HG03097 (cell line): ENCODE results near the gene GCC2.
"Not testable (repeated sequence)": the region's sequence is repeated elsewhere in the genome, so short reads cannot be mapped to it uniquely, and the experiment has no call there.

Experiments used
- ATAC-seq: cut with Tn5 transposase; IDR thresholded peaks from one replicate; pipeline ENCODE4 v1.9.1; 2021; ENCODE audit not compliant: unreplicated experiment, low FRiP score

Gene GCC2, protein sequence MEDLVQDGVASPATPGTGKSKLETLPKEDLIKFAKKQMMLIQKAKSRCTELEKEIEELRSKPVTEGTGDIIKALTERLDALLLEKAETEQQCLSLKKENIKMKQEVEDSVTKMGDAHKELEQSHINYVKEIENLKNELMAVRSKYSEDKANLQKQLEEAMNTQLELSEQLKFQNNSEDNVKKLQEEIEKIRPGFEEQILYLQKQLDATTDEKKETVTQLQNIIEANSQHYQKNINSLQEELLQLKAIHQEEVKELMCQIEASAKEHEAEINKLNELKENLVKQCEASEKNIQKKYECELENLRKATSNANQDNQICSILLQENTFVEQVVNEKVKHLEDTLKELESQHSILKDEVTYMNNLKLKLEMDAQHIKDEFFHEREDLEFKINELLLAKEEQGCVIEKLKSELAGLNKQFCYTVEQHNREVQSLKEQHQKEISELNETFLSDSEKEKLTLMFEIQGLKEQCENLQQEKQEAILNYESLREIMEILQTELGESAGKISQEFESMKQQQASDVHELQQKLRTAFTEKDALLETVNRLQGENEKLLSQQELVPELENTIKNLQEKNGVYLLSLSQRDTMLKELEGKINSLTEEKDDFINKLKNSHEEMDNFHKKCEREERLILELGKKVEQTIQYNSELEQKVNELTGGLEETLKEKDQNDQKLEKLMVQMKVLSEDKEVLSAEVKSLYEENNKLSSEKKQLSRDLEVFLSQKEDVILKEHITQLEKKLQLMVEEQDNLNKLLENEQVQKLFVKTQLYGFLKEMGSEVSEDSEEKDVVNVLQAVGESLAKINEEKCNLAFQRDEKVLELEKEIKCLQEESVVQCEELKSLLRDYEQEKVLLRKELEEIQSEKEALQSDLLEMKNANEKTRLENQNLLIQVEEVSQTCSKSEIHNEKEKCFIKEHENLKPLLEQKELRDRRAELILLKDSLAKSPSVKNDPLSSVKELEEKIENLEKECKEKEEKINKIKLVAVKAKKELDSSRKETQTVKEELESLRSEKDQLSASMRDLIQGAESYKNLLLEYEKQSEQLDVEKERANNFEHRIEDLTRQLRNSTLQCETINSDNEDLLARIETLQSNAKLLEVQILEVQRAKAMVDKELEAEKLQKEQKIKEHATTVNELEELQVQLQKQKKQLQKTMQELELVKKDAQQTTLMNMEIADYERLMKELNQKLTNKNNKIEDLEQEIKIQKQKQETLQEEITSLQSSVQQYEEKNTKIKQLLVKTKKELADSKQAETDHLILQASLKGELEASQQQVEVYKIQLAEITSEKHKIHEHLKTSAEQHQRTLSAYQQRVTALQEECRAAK (N-terminal part only)

DNA sequence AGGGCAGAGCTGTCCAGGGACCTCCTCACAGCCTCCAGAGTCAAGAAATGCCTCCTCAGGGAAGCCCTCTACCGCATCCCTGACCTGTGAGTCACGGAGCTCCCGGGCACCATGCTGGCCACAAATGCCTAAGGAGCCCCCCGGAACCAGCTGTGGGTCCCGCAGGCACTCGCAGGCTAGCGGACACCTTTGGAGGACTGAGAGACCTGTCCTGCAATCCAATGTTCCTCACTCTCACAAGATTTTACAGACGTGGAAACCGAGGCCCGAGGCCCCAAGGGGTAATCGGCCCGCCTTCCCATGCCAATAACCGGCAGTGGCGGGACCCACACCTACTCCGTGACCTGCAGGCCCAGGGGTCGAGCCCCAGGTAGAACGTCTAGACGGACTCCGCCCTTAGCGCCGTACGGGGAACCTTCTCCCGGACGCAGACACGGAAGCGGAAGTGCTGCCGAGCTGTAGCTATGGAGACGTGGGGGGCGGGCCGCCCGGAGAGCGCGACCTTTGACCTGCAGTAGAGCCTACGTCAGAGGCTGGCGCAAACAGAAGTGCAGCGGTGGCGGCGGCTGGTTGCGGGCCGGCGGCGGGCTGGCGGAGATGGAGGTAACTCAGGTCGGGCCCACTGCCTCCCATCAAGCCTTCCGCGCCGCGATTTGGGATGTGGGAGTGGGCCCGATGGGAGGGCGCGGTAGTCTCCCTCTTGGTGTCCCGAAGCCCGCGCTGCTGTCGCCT, at the start of gene GCC2:
GCC2 (plus strand) TSS at position 529 of the 732 bp plus-strand sequence; CDS start at position 598, 69 bp downstream.
- ATAC-seq: peak; percentile 97

DNA sequence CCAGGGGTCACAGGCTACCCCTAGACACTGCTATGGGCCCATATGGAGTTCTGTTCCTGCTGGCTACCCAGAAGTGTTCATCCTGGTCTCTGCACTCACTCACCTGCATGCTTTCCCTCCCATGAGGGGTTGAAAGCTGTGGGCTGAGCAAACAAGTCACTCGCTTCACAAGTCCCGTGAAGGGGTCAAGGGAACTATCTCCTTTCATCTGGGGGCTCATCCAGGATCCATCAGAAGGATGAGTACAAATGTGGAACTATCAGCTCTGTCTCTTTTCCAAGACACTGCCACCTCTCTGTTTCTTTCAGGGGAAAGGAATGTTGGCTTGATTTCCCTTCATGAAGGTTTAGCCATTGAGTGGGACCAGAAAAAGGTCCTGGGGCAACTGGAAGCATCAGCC, 49.5 kb upstream of the GCC2 start:
- ATAC-seq: no peak

DNA sequence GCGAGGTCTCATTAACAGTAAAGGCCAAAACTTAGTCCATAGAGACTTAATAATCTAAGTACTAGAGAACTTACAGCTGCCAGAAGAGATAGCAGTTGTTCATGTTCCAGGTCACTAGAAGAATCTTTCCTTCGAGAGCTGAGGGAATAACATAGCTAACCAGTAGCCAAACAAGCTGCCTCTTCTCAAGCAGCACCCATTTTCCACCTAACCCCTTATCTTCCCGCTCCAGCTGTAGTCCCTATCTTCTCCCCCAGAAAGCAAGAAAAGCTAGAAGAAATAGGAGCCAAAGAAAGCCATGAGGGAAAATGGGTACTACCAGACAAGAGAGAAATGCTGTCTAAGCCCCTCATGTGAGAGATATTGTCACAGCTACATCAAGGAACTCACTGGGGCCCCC, 47.2 kb upstream of the GCC2 start:
- no peak for ATAC-seq

DNA sequence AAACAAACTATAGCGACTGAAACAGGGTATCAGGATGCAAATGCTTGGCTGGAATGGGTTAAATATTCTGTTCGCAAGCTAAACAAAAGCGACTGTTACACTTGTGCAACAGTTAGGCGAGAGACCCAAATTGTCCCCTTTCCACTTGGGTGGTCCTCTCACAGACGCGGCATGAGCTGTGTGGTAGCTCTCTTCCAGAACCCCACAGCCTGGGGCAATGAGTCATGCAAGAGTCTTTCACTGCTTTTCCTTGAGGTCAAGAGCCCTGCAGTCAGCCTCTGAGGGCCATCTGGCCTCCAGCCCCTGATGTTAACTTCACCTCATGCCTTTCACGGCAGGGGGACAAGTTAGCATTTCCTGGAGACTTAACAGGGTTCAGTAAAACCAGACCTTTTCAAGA, 45.5 kb upstream of the GCC2 start:
- ATAC-seq: no peak

DNA sequence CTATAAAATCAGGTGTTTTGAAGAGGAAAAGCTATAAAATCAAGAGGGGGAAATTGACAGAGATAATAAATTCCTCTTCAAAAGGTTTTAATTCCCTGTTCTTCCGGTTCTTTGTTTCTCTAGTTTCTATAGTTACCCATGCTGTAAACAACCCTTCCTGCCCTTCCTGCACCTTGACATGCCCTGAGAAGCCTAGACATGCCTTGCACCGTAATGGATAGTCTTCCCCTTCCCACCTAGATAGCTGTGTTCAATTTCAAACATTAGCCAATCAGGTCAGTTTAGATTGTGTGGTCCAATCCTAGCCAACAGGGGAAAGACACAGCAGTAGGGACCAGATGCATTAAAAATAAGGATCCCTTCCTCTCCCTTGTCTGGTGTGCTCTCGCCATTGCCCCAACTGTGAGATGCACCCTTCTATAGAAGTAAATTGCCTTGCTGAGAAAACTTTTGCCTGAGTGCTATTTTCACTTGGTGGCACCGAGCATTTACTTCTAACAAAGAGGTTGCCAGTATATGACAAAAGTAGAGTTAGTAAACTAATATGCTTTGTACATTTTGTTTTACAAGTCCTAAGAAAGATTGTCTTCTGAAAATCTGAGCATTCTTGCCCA, 44.1 kb upstream of the GCC2 start:
- no peak for ATAC-seq

DNA sequence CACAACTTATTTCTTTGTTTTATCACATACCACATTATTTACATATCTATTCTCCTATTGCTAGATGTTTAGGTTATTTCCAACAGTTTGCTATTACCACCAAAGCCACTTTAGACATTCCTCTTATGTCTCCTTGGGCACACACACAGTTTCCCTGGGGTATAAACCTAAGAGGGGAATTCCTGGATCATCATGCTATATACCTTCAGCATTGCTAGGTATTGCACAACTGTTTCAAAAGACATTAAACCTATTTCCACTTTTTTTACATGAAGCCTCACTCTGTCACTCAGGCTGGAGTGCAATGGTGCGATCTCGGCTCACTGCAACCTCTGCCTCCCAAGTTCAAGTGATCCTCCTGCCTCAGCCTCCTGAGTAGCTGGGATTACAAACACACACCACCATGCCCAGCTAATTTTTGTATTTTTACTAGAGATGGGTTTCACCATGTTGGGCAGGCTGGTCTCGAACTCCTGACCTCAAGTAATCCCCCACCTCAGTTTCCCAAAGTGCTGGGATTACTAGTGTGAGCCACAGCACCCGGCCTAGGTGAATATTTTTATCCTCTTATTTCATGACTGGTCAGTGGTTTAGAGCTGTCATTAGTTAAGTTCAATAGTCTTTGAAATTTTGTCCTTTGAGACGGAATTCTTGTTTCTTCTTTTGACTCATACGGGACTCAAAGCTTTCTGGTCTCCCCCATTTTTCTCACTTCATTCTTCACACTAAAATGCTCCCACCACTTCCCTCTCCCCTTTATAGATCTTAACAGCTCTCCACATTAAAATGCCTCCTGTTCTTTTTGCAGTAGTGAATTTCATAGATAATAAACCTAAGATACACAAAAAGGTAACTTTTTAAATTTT, 40.9 kb upstream of the GCC2 start:
- ATAC-seq: no peak

DNA sequence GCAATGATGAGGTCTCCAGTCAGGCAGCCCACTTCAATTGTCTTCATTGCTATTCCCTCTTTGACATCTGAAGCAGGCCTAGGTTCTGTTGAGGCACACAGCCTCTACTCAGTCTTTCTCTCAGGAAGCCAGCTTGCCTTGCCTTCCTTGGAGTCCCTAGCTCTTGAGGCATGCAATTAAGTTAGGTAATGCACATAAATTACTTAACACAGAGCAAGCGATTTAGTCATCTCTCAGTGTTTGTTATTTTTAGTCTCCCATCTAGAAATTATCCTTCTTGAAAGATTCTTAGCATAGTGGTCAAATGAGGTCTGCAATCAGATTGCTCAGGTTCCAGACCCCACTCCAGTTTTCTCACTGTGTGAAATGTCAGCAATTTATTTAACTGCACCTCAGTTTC, 39.2 kb upstream of the GCC2 start:
- ATAC-seq: no peak

DNA sequence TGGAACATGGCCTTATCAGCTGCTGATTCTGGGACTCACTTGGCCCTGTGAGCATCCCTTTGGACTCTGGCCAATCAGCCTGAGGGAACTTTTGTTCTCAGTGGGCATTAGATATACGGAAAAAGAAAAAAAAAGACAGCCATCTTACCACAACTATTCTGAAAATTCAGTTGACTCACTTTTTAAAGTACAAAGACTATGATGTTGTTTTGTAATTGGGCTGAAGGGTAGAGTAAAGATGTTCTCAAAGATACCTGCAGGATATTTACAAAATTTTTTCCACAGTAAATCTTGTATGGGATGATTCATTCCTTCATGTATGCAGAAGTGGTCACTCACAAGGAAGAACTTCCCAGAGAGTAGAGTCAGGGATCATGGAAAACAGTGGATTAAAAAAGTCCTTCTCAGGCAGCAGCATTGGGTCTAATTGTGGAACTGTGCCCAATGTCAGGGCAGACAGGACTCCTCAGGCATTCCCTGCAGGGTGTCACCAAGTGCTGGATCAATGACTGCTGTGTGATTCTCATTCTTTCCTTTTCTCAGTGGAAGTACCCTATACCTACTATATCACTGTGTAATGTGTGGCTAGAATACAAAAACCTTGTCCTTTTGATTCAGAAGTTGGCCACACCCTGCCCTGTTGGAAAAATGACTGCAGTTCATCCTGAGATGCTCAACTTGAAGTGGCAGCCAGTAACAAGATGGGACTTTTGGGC, 35.9 kb upstream of the GCC2 start:
- ATAC-seq: no peak

DNA sequence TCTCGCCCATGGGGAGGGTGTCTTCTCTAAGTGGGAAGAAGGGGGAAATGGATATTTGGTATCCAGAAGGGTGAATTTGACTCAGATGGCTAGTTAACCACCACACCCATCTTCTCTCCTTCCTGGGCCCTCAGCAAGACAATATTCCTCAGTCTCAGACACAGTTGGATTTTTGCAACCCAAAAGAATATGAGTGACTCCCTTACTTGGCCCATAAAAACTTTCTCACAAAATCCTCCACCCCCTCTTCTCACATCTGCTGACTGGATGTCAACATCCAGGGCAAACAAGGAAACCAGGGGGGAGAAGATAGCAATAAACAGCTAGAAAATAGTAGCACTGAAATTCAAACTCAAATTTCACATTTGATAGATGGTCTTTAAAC, 35.3 kb upstream of the GCC2 start:
- ATAC-seq: no peak

DNA sequence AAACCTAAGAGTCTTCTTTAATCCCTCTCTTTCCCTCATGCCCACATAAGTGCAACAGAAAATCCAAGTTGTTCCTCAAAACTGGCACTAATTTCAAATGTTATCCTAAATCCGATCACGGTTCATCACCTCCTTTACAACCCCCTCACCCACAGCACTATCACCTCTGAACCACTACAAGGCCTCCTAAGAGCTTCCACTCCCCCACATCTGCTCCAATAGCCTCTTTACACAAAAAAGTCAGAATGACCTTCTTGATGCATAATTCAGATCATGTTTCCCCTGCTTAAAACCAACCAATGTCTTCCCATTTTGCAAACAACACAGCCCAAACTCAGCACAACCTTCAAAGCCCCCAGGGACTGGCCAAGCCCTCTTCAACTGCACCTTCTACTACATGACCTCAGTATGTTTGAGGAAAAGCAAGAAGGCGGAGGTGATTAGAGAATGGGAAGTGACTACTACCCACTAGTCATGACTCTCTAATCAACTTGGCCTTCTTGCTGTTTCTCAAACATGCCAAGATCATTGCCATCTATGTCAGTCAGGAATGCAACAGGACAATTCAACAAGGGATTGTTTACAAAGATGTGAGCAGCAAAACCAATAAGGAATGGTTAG, 34.6 kb upstream of the GCC2 start:
- no peak for ATAC-seq

DNA sequence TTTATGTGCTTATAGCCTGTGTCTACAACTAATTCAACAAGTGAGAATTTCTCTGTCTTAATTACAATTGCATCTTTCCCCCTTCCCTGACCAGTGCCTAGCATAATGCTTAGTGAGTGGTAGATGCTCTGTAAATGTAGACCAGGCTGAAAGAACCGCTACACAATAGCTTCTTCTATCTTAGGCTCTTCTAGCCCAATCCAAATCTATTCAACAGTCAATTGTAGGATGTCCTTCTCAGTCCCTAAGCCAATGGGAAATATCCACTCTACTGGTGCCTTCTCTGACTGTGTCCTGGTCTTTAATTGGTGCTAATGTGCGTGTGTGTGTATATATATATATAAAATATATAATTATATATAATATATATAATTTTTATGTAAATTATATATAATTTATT, 34.1 kb upstream of the GCC2 start:
- ATAC-seq: no peak

DNA sequence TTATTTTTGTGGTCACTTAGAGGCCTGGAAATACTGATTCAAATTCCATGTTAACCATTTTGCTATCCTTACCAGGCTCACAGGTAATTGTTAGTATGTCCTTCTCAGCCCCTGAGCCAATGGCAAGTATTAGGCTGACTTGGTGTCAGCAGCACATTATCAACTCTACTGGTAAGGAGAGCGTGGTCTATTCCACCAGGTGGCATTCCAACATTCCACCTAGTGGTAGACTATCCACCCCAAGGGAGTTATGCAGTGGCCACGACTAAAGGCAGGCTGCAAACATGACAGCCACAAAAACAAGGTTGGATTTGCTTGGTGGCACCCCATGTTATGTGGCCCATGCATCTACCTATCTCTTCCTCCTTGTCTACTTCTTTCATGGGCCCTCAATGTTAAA, 31.8 kb upstream of the GCC2 start:
- no peak for ATAC-seq

DNA sequence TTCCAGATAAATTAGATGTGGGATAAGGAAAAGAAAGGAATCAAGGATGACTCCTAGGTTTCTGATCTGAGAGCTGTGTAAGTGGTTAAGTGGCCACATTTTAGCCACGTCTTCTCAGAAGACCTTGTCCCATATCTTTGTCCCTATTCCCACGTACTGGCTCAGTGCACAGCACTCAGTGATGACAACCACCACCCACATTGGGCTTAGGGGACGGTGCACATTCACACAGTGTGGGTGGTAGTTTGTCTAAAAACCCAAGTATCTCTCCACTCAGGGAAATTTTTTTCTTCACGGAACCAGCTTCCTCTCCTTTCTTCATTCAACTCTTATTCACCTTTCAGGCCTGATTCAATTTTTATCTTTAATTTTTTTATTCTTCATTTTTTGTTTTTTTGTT, 30.6 kb upstream of the GCC2 start:
- no peak for ATAC-seq

DNA sequence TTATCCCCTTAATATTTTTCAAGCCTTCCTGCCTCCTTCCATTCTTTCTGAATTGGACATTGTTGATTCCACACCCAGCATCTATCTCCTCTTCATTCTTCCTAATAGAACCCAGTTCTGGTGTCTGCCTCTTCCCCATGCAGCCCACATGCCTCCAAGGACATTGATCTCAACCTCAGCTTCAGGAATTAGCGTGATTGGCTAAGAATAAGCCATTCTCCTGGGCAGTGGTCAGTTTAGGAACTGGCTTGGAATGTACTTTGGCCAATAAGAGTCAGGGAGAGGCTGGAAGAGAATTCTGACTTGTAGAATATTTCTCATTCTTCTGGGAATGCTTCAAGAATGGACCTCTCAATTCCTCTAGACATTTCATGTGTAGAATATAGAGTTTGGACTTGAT, 25.9 kb upstream of the GCC2 start:
- no peak for ATAC-seq

DNA sequence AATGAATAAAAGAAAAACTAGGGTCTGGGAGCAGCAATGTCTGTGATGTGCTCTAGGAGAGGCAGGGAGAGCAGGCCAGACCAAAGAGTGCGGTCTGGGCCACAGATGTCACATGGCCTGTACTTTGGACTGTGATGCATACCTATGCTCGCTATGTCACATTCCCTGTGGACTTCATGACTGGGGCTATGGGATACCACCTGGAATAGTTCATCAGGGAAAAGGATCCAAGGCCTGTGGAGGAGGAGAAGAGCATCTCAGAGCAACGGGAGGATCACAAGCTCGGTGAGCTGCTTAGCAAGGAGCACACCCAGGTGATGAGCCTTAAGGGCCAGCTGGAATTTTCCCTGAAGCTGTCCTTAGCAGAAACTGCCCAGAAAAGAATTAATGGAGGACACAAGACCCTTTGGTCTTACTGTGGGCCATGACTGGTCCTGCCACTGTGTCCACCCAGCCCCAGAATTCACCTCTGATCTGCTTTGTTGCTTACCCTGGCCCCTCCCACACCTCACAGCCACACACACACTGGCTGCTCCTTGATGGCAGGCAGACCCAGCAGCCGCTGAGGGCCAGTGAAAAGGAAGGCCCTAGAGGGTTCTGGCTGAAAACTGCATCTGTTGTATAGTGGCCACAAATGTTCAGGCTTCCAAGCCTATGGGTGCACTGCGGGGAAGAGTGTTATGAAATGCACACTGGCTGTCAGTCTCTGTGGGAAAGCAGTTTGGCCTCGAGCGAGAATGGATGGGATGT, 25.3 kb upstream of the GCC2 start:
- no peak for ATAC-seq

DNA sequence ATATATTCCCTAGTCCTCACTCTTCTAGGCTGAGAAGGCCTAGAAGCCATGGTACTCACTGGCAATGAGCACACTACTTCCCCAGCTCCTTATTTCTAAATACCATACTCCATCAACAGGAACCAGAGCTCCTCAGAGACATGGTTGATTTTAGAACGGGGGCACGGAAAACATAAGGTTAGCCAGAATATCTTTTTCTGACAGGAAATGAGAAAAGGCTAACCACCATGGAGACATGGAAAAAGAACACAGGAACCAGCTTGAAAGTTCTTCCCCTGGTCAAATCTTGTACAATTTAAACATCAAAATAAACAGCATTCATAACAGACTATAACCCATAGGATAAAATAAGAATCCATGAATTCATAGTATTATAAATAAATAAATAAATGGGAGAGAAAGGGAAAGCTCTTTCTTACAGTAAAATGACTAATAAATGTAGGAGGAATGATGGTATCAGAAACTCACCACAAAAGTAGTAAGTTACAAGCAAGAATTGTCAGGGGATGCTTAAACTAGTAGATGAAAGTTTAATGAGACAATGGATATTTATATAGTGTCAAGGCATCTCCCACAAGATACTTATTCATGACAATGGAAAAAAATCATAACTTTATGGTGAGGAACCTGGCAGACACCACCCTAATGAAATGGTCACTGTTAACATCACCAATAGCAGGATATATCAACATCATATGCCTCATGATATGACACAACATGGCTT, 20.6 kb upstream of the GCC2 start:
- ATAC-seq: no peak

DNA sequence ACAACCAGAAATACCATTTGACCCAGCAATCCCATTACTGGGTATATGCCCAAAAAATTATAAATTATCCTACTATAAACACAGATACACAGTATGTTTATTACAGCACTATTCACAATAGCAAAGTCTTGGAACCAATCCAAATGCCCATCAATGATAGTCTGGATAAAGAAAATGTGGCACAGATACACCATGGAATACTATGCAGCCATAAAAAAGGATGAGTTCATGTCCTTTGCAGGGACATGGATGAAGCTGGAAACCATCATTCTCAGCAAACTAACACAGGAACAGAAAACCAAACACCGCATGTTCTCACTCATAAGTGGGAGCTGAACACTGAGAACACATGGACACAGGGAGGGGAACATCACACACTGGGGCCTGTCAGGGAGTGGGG, 13.4 kb upstream of the GCC2 start:
- ATAC-seq: not testable (repeated sequence)
